GM12892 (cell line): Measurements from ENCODE around the gene TAGAP.
"Not testable (repeated sequence)": the region's sequence is repeated elsewhere in the genome, so short reads cannot be mapped to it uniquely, and the experiment has no call there.

ENCODE experiments used
- DNase-seq: peaks from one replicate; pipeline ENCODE4 v3.0.0; 2011; ENCODE audit not compliant: insufficient read length
- FAIRE-seq: peaks from 2 replicates; lab custom pipeline; 2011; peaks lifted over from hg19 to GRCh38; lab: Jason Lieb, UNC
- POLR2A ChIP-seq: IDR thresholded peaks from 2 replicates; pipeline ENCODE4 v1.6.1; 2011; ENCODE audit warnings: low read depth, low read length, control low read depth
- POLR2AphosphoS5 ChIP-seq: IDR thresholded peaks from 2 replicates; pipeline ENCODE4 v1.6.1; 2011; ENCODE audit warnings: low read depth, low read length, control low read depth
- TAF1 ChIP-seq: IDR thresholded peaks from 2 replicates; pipeline ENCODE4 v1.6.1; 2011; ENCODE audit warnings: low read depth, mild to moderate bottlenecking, control low read depth, low read length, borderline replicate concordance

The TAGAP gene

GRCh38 chr6:159017757-159018559 lies 26.8 kb downstream of the TAGAP start:
- DNase-seq (no peak), FAIRE-seq (peak; percentile 70)
- TF ChIP-seq TAF1 = no peak
- no peak for TF ChIP-seq POLR2AphosphoS5
- no peak for TF ChIP-seq POLR2A

- FAIRE-seq = no peak
- DNase-seq = no peak
- TF ChIP-seq POLR2AphosphoS5 (no peak), POLR2A (no peak), TAF1 (no peak)
These were observed 30.4 kb downstream of the TAGAP start for GRCh38 chr6:159014406-159014805.

GRCh38 chr6:159013229-159013628 lies 31.6 kb downstream of the TAGAP start:
- peak; percentile 46 for FAIRE-seq
- no peak for TF ChIP-seq POLR2A
- no peak for TF ChIP-seq TAF1
- TF ChIP-seq POLR2AphosphoS5 = no peak
- no peak for DNase-seq

- FAIRE-seq (no peak), DNase-seq (no peak)
- no peak for TF ChIP-seq POLR2A
- TF ChIP-seq POLR2AphosphoS5 = no peak
- no peak for TF ChIP-seq TAF1
These were observed 32.6 kb downstream of the TAGAP start for GRCh38 chr6:159012201-159012600.

GRCh38 chr6:159010037-159010612 lies 34.7 kb downstream of the TAGAP start:
- DNase-seq, FAIRE-seq: not testable (repeated sequence)

- FAIRE-seq (peak; percentile 79), DNase-seq (peak; percentile 19)
- TF ChIP-seq TAF1 (no peak), POLR2A (no peak), POLR2AphosphoS5 (no peak)
These were observed 36.0 kb downstream of the TAGAP start for GRCh38 chr6:159008656-159009288.

GRCh38 chr6:159007510-159007909 lies 37.3 kb downstream of the TAGAP start:
- no peak for FAIRE-seq
- no peak for TF ChIP-seq POLR2A
- no peak for TF ChIP-seq POLR2AphosphoS5
- no peak for TF ChIP-seq TAF1
- no peak for DNase-seq

- FAIRE-seq (no peak), DNase-seq (no peak)
- no peak for TF ChIP-seq TAF1
- no peak for TF ChIP-seq POLR2A
- TF ChIP-seq POLR2AphosphoS5 = no peak
These were observed 39.4 kb downstream of the TAGAP start for GRCh38 chr6:159005436-159005835.

- FAIRE-seq (no peak), DNase-seq (no peak)
- TF ChIP-seq POLR2AphosphoS5 (no peak), POLR2A (no peak), TAF1 (no peak)
These were observed 40.2 kb downstream of the TAGAP start for GRCh38 chr6:159004592-159004991.

GRCh38 chr6:159002432-159003155 lies 42.2 kb downstream of the TAGAP start:
- no peak for TF ChIP-seq TAF1
- no peak for TF ChIP-seq POLR2AphosphoS5
- no peak for TF ChIP-seq POLR2A
- FAIRE-seq (no peak), DNase-seq (no peak)

- peak; percentile 95 for DNase-seq
- peak; percentile 94 for TF ChIP-seq POLR2AphosphoS5
- peak; percentile 91 for TF ChIP-seq POLR2A
- no peak for TF ChIP-seq TAF1
- FAIRE-seq = peak; percentile 99
These were observed 45.0 kb downstream of the TAGAP start, which contains the start of gene RSPH3 for GRCh38 chr6:158999666-159000403. Gene RSPH3 (minus strand): TSS chr6:159000202. CDS start chr6:158999550, 652 bp downstream.
